LNCaP clone FGC (cell line): Measurements from ENCODE around the gene FNDC3A.

Experiments used
- DNase-seq: peaks from one replicate; pipeline ENCODE4 v3.0.0-alpha.2; 2011; ENCODE audit warnings: low read depth
- H3K4me3 ChIP-seq: 2 replicates; pipeline ENCODE4 v1.5.1; 2011; ENCODE audit warnings: mild to moderate bottlenecking, low read depth, low read length, control low read depth
- CTCF ChIP-seq: IDR thresholded peaks from 2 replicates; pipeline ENCODE4 v1.5.1; 2012; ENCODE audit warnings: mild to moderate bottlenecking; ENCODE audit not compliant: control insufficient read depth, insufficient read depth; ENCODE audit errors: extremely low read depth

The FNDC3A gene

GRCh38 chr13:48942131-48942530, 33.6 kb upstream of the FNDC3A start:
- no peak for DNase-seq
- H3K4me3 ChIP-seq: no peak overlapping the region
- no peak for TF ChIP-seq CTCF

GRCh38 chr13:48944221-48944620, 31.5 kb upstream of the FNDC3A start:
- no peak for TF ChIP-seq CTCF
- H3K4me3 ChIP-seq: no peak overlapping the region
- DNase-seq: no peak

GRCh38 chr13:48945626-48946025, 30.1 kb upstream of the FNDC3A start:
- H3K4me3 ChIP-seq: no peak overlapping the region
- no peak for TF ChIP-seq CTCF
- DNase-seq: no peak

GRCh38 chr13:48946163-48946562, 29.5 kb upstream of the FNDC3A start:
- DNase-seq: no peak
- no peak overlapping the region for H3K4me3 ChIP-seq
- no peak for TF ChIP-seq CTCF

GRCh38 chr13:48949566-48950500, 25.9 kb upstream of the FNDC3A start:
- no peak for DNase-seq
- no peak for TF ChIP-seq CTCF
- no peak overlapping the region for H3K4me3 ChIP-seq

GRCh38 chr13:48950501-48950875, 25.2 kb upstream of the FNDC3A start:
- no peak for DNase-seq
- TF ChIP-seq CTCF: no peak

GRCh38 chr13:48954081-48954480, 21.6 kb upstream of the FNDC3A start:
- no peak for TF ChIP-seq CTCF
- DNase-seq: no peak
- H3K4me3 ChIP-seq: no peak overlapping the region

More at GRCh38 chr13:48950501-48950875, 25.2 kb upstream of the FNDC3A start:
- no peak overlapping the region for H3K4me3 ChIP-seq
